ENCODE results near the gene COL4A3. TPM values are rescaled to one million over a fixed set of nuclear protein-coding genes. Genes with fewer than 3 reads are reported as not detected.

The COL4A3 gene
- polyA plus RNA-seq, 3 donors: 0.03 TPM; not detected in 2

- 71% methylated on average over 11 of the region's 14 CpGs for WGBS (ENCODE audit: insufficient coverage)
- intact Hi-C loops (cut with micrococcal nuclease): no loop called here
- H3K9me3 Mint-ChIP-seq: peaks cover 0 to 3% (median 0%) of the 10 kb centered on the region in 7 donors
These were observed 63.7 kb downstream of the COL4A3 start for GRCh38 chr2:227228061-227228667.

GRCh38 chr2:227230151-227230550 is 65.7 kb downstream of the COL4A3 start:
- H3K4me2 ChIP-seq (replicated peaks; ENCODE audit: extremely low read depth, low read length, poor library complexity, severe bottlenecking): no peak overlapping the region
- H3K4me1 Mint-ChIP-seq: no peaks in the 10 kb centered on the region
- H3K27ac Mint-ChIP-seq: no peak overlapping the region
- H2AFZ ChIP-seq (ENCODE audit: insufficient read depth, low read depth, low read length, poor library complexity, severe bottlenecking): no peak overlapping the region
- no peak overlapping the region for H3K27ac ChIP-seq (ENCODE audit: low read depth in 1 of 2, low read length in 2 of 2)
- no peak overlapping the region for H3K4me3 ChIP-seq (replicated peaks in 1 of 3; ENCODE audit: low read depth in 2 of 3, low read length in 3 of 3)
- no peaks in the 10 kb centered on the region for H4K20me1 ChIP-seq (ENCODE audit: insufficient read depth, low read length)
- no peak overlapping the region for H3K9ac ChIP-seq (ENCODE audit: insufficient read depth, low read length, poor library complexity, severe bottlenecking)
- intact Hi-C loops (cut with micrococcal nuclease): no loop called here
- no peaks in the 10 kb centered on the region for H3K4me1 ChIP-seq (ENCODE audit: control insufficient read depth in 1 of 2, insufficient read depth in 2 of 2, low read length in 2 of 2)
- peaks cover 2 to 5% (median 4%) of the 10 kb centered on the region in 3 donors for H3K27me3 Mint-ChIP-seq (ENCODE audit: low read depth in 3 of 3)
- WGBS (ENCODE audit: insufficient coverage): no CpG with 5 or more reads among the region's 2 CpGs
- no peak overlapping the region for H3K4me3 Mint-ChIP-seq
- no peaks in the 10 kb centered on the region for H3K9me3 ChIP-seq (replicated peaks in 1 of 2; ENCODE audit: control insufficient read depth in 1 of 2, insufficient read depth in 1 of 2, low read length in 2 of 2)
- DNase-seq: no peak
- H3K36me3 Mint-ChIP-seq: no peaks in the 10 kb centered on the region
- H3K27me3 ChIP-seq (ENCODE audit: control insufficient read depth in 2 of 2, insufficient read depth in 2 of 2, low read length in 2 of 2): no peaks in the 10 kb centered on the region
- peaks cover 0 to 3% (median 0%) of the 10 kb centered on the region in 7 donors for H3K9me3 Mint-ChIP-seq
- no peak for TF ChIP-seq CTCF (IDR thresholded peaks at IDR 0.05)
- no peaks in the 10 kb centered on the region for H3K79me2 ChIP-seq (ENCODE audit: insufficient read depth, low read length)
- no peaks in the 10 kb centered on the region for H3K36me3 ChIP-seq (replicated peaks in 1 of 2; ENCODE audit: control insufficient read depth in 1 of 2, insufficient read depth in 2 of 2, low read length in 2 of 2)

More at GRCh38 chr2:227228061-227228667, 63.7 kb downstream of the COL4A3 start:
- Mint-ChIP-seq H3K27ac (no peak overlapping the region), H3K4me3 (no peak overlapping the region), H3K27me3 (ENCODE audit: low read depth in 3 of 3) (peaks cover 0 to 2% (median 2%) of the 10 kb centered on the region in 3 donors), H3K4me1 (no peaks in the 10 kb centered on the region), H3K36me3 (no peaks in the 10 kb centered on the region)
- H3K27me3 ChIP-seq (ENCODE audit: control insufficient read depth in 2 of 2, insufficient read depth in 2 of 2, low read length in 2 of 2): no peaks in the 10 kb centered on the region
- no peak overlapping the region for H3K4me2 ChIP-seq (replicated peaks; ENCODE audit: extremely low read depth, low read length, poor library complexity, severe bottlenecking)
- H3K27ac ChIP-seq (ENCODE audit: low read depth in 1 of 2, low read length in 2 of 2): no peak overlapping the region
- no peak for TF ChIP-seq CTCF (IDR thresholded peaks at IDR 0.05)
- no peak overlapping the region for H3K9ac ChIP-seq (ENCODE audit: insufficient read depth, low read length, poor library complexity, severe bottlenecking)
- no peak for DNase-seq
- H3K4me3 ChIP-seq (replicated peaks in 1 of 3; ENCODE audit: low read depth in 2 of 3, low read length in 3 of 3): no peak overlapping the region
- no peaks in the 10 kb centered on the region for H3K9me3 ChIP-seq (replicated peaks in 1 of 2; ENCODE audit: control insufficient read depth in 1 of 2, insufficient read depth in 1 of 2, low read length in 2 of 2)
- no peaks in the 10 kb centered on the region for H3K4me1 ChIP-seq (ENCODE audit: control insufficient read depth in 1 of 2, insufficient read depth in 2 of 2, low read length in 2 of 2)
- H4K20me1 ChIP-seq (ENCODE audit: insufficient read depth, low read length): no peaks in the 10 kb centered on the region
- H3K79me2 ChIP-seq (ENCODE audit: insufficient read depth, low read length): no peaks in the 10 kb centered on the region
- no peaks in the 10 kb centered on the region for H3K36me3 ChIP-seq (replicated peaks in 1 of 2; ENCODE audit: control insufficient read depth in 1 of 2, insufficient read depth in 2 of 2, low read length in 2 of 2)
- no peak overlapping the region for H2AFZ ChIP-seq (ENCODE audit: insufficient read depth, low read depth, low read length, poor library complexity, severe bottlenecking)
